Endodermal cell (in vitro differentiated cells): Measurements from ENCODE around the gene LEKR1. TPM values are rescaled to one million over a fixed set of nuclear protein-coding genes. Genes with fewer than 3 reads are reported as not detected.

Experiments used
- DNase-seq: peaks from one replicate; pipeline ENCODE4 v3.0.0-alpha.2; 2017
- H3K27ac ChIP-seq: 2 replicates; pipeline ENCODE4 v1.5.1; 2013; ENCODE audit warnings: mild to moderate bottlenecking, low read depth, low read length, moderate library complexity
- H3K27me3 ChIP-seq: 2 replicates; pipeline ENCODE4 v1.6.1; 2013; ENCODE audit warnings: mild to moderate bottlenecking, low read length, moderate library complexity; ENCODE audit not compliant: insufficient read depth, control insufficient read depth, poor library complexity, severe bottlenecking
- H3K36me3 ChIP-seq: 2 replicates; pipeline ENCODE4 v1.7.0; 2013; ENCODE audit warnings: mild to moderate bottlenecking, low read length, moderate library complexity; ENCODE audit not compliant: control insufficient read depth, insufficient read depth
- H3K4me1 ChIP-seq: one replicate; pipeline ENCODE4 v1.7.0; 2013; ENCODE audit warnings: low read length; ENCODE audit not compliant: control insufficient read depth, insufficient read depth
- H3K4me3 ChIP-seq: 2 replicates; pipeline ENCODE4 v1.5.1; 2013; ENCODE audit warnings: mild to moderate bottlenecking, low read length, moderate library complexity
- H3K9ac ChIP-seq: 2 replicates; pipeline ENCODE4 v1.6.1; 2013; ENCODE audit warnings: mild to moderate bottlenecking, low read length, moderate library complexity; ENCODE audit not compliant: poor library complexity, severe bottlenecking; ENCODE audit errors: extremely low read depth
- H3K9me3 ChIP-seq: 2 replicates; pipeline ENCODE4 v1.6.1; 2013; ENCODE audit warnings: mild to moderate bottlenecking, low read length, moderate library complexity; ENCODE audit not compliant: control insufficient read depth
- H3K27ac Mint-ChIP-seq: 2 replicates; pipeline ENCODE4 v1.8.0; 2020; ENCODE audit warnings: mixed read lengths
- H3K27me3 Mint-ChIP-seq: 2 replicates; pipeline ENCODE4 v1.8.0; 2021; ENCODE audit warnings: mild to moderate bottlenecking, mixed read lengths; ENCODE audit not compliant: insufficient read depth
- H3K36me3 Mint-ChIP-seq: 2 replicates; pipeline ENCODE4 v1.8.0; 2020; ENCODE audit warnings: low read depth, mixed read lengths
- H3K4me1 Mint-ChIP-seq: 2 replicates; pipeline ENCODE4 v1.8.0; 2020; ENCODE audit warnings: mixed read lengths
- H3K4me3 Mint-ChIP-seq: 2 replicates; pipeline ENCODE4 v1.8.0; 2020; ENCODE audit warnings: mild to moderate bottlenecking, moderate library complexity, mixed read lengths
- H3K9me3 Mint-ChIP-seq: 2 replicates; pipeline ENCODE4 v1.8.0; 2020; ENCODE audit warnings: mild to moderate bottlenecking, mixed read lengths
- CTCF ChIP-seq: fragments of 200-600 bp; sonication (generic); conservative IDR thresholded peaks from 2 replicates; pipeline ENCODE4 v1.5.0; 2021; ENCODE audit warnings: antibody characterized with exemption, mild to moderate bottlenecking
- WGBS, 2 experiments: methylation state at CpG; one replicate each; pipeline versions ENCODE4 v1.1.5 to v1.1.7; 2013; ENCODE audit warnings: missing lambda C conversion rate in 2 of 2, mixed read lengths in 1 of 2; ENCODE audit not compliant: insufficient coverage in 1 of 2, insufficient read length in 1 of 2; 5-methylcytosine and 5-hydroxymethylcytosine counted together
- total RNA-seq, 2 donors: library from RNA; stranded (reverse); fragmentation: NEBNext Ultra II Directional in 1 of 2; extraction: Animal tissue kit (Norgen Biotek cat#: 25700) in 1 of 2; gene quantifications; 2 replicates in 1 of 2; 3 replicates in 1 of 2; pipeline ENCODE4 v1.2.1, GENCODE V29; 2021

The LEKR1 gene
- total RNA-seq, 2 donors from 2014 or later: 1.0 to 1.2 TPM

GRCh38 chr3:157083824-157084223 lies 257.7 kb downstream of the LEKR1 start:
- Histone ChIP-seq H3K9ac (no peak overlapping the region), H3K27me3 (no peaks in the 10 kb centered on the region), H3K9me3 (no peaks in the 10 kb centered on the region), H3K36me3 (no peaks in the 10 kb centered on the region), H3K4me1 (peaks cover 14% of the 10 kb centered on the region), H3K27ac (no peak overlapping the region), H3K4me3 (no peak overlapping the region)
- no peak for TF ChIP-seq CTCF
- Mint-ChIP-seq H3K36me3 (no peaks in the 10 kb centered on the region), H3K4me3 (no peak overlapping the region), H3K27ac (no peak overlapping the region), H3K27me3 (no peaks in the 10 kb centered on the region), H3K9me3 (no peaks in the 10 kb centered on the region), H3K4me1 (peaks cover 43% of the 10 kb centered on the region)
- 89 to 95% methylated on average over 1 of the region's 1 CpG for WGBS, 2 experiments
- DNase-seq: no peak

GRCh38 chr3:157086060-157086750 lies 260.1 kb downstream of the LEKR1 start:
- H3K4me1 ChIP-seq: peaks cover 17% of the 10 kb centered on the region
- no peaks in the 10 kb centered on the region for H3K36me3 Mint-ChIP-seq
- H3K27me3 Mint-ChIP-seq: peaks cover 3% of the 10 kb centered on the region
- peaks cover 51% of the 10 kb centered on the region for H3K4me1 Mint-ChIP-seq
- no peak overlapping the region for H3K27ac ChIP-seq
- no peak overlapping the region for H3K27ac Mint-ChIP-seq
- WGBS, 2 experiments: 92 to 96% methylated on average over 4 to 5 of the region's 6 CpGs
- H3K36me3 ChIP-seq: no peaks in the 10 kb centered on the region
- H3K4me3 Mint-ChIP-seq: no peak overlapping the region
- no peak overlapping the region for H3K4me3 ChIP-seq
- no peaks in the 10 kb centered on the region for H3K9me3 Mint-ChIP-seq
- DNase-seq: no peak
- no peak overlapping the region for H3K9ac ChIP-seq
- TF ChIP-seq CTCF: no peak
- no peaks in the 10 kb centered on the region for H3K27me3 ChIP-seq
- H3K9me3 ChIP-seq: no peaks in the 10 kb centered on the region

- peaks cover 17% of the 10 kb centered on the region for H3K4me1 ChIP-seq
These were observed 260.6 kb downstream of the LEKR1 start for GRCh38 chr3:157086775-157087174.

More at GRCh38 chr3:157086775-157087174, 260.6 kb downstream of the LEKR1 start:
- no peak overlapping the region for H3K9ac ChIP-seq
- DNase-seq: no peak
- TF ChIP-seq CTCF: no peak
- Mint-ChIP-seq H3K36me3 (no peaks in the 10 kb centered on the region), H3K9me3 (no peaks in the 10 kb centered on the region), H3K27ac (no peak overlapping the region), H3K4me1 (peaks cover 46% of the 10 kb centered on the region), H3K27me3 (peaks cover 3% of the 10 kb centered on the region), H3K4me3 (no peak overlapping the region)
- H3K36me3 ChIP-seq: no peaks in the 10 kb centered on the region
- no peaks in the 10 kb centered on the region for H3K9me3 ChIP-seq
- 88 to 100% methylated on average over 1 to 3 of the region's 3 CpGs for WGBS, 2 experiments
- H3K27ac ChIP-seq: no peak overlapping the region
- H3K4me3 ChIP-seq: no peak overlapping the region
- H3K27me3 ChIP-seq: no peaks in the 10 kb centered on the region
